ENCODE measurements around the gene IKZF1.
A peak's percentile ranks its signal among the peaks of the same experiment; 100 is the strongest.

Gene IKZF1

GRCh38 chr7:50412973-50413372 lies 108.5 kb downstream of the IKZF1 start:
- DNase-seq (ENCODE audit: low spot score), result no peak

GRCh38 chr7:50413561-50413960 lies 109.0 kb downstream of the IKZF1 start:
- DNase-seq (ENCODE audit: low spot score), result no peak

GRCh38 chr7:50415844-50416364 lies 111.4 kb downstream of the IKZF1 start:
- DNase-seq (ENCODE audit: low spot score), result no peak

GRCh38 chr7:50416527-50417182 lies 112.1 kb downstream of the IKZF1 start:
- DNase-seq (ENCODE audit: low spot score), result peak; percentile 34

- DNase-seq (ENCODE audit: low spot score), result peak; percentile 80
These were observed 113.6 kb downstream of the IKZF1 start for GRCh38 chr7:50418086-50418515.

- no peak for DNase-seq (ENCODE audit: low spot score)
These were observed 114.2 kb downstream of the IKZF1 start for GRCh38 chr7:50418526-50419290.

GRCh38 chr7:50421043-50421442 lies 116.5 kb downstream of the IKZF1 start:
- DNase-seq (ENCODE audit: low spot score), result no peak

GRCh38 chr7:50422858-50423257 lies 118.3 kb downstream of the IKZF1 start:
- no peak for DNase-seq (ENCODE audit: low spot score)

GRCh38 chr7:50423860-50424259 lies 119.3 kb downstream of the IKZF1 start:
- no peak for DNase-seq (ENCODE audit: low spot score)

GRCh38 chr7:50425318-50425717 lies 120.8 kb downstream of the IKZF1 start:
- no peak for DNase-seq (ENCODE audit: low spot score)

- no peak for DNase-seq (ENCODE audit: low spot score)
These were observed 121.9 kb downstream of the IKZF1 start for GRCh38 chr7:50426280-50427045.

- DNase-seq (ENCODE audit: low spot score), result no peak
These were observed 123.0 kb downstream of the IKZF1 start for GRCh38 chr7:50427518-50427917.

GRCh38 chr7:50428911-50429310 lies 124.4 kb downstream of the IKZF1 start:
- DNase-seq (ENCODE audit: low spot score), result no peak

- DNase-seq (ENCODE audit: low spot score), result no peak
These were observed 126.8 kb downstream of the IKZF1 start for GRCh38 chr7:50431316-50431715.

GRCh38 chr7:50431722-50432305 lies 127.3 kb downstream of the IKZF1 start:
- no peak for DNase-seq (ENCODE audit: low spot score)

GRCh38 chr7:50436133-50436806 lies 131.8 kb downstream of the IKZF1 start:
- no peak for DNase-seq (ENCODE audit: low spot score)

- no peak for DNase-seq (ENCODE audit: low spot score)
These were observed 142.0 kb downstream of the IKZF1 start for GRCh38 chr7:50446542-50446960.

GRCh38 chr7:50448823-50449222 lies 144.3 kb downstream of the IKZF1 start:
- DNase-seq (ENCODE audit: low spot score), result no peak

- no peak for DNase-seq (ENCODE audit: low spot score)
These were observed 145.0 kb downstream of the IKZF1 start for GRCh38 chr7:50449501-50449880.

GRCh38 chr7:50449881-50450589 lies 145.5 kb downstream of the IKZF1 start, which contains the start of gene FIGNL1:
FIGNL1 (minus strand) TSS chr7:50450350; CDS start chr7:50447287, 3,063 bp downstream.
- DNase-seq (ENCODE audit: low spot score), result peak; percentile 83

GRCh38 chr7:50450590-50451032 lies 146.1 kb downstream of the IKZF1 start:
- no peak for DNase-seq (ENCODE audit: low spot score)
